K562 (cell line): Measurements from ENCODE around the gene ZNF554. TPM values are rescaled to one million over a fixed set of nuclear protein-coding genes. Genes with fewer than 3 reads are reported as not detected.
A peak's percentile ranks its signal among the peaks of the same experiment; 100 is the strongest.

Experiments used
- ARID4B ChIP-seq: sonication (generic); formaldehyde crosslinking; IDR thresholded peaks from 2 replicates; pipeline ENCODE4 v1.8.0; 2022; ENCODE audit warnings: mild to moderate bottlenecking, missing genetic modification reagents
- CREB1 ChIP-seq, 2 experiments: sonication (generic) in 1 of 2; formaldehyde crosslinking in 1 of 2; IDR thresholded peaks; 2 replicates each; pipeline versions ENCODE4 v1.6.1 to v1.8.0; 2012 to 2022; ENCODE audit warnings: inconsistent platforms in 1 of 2, mild to moderate bottlenecking in 1 of 2, missing genetic modification reagents in 1 of 2, moderate library complexity in 1 of 2
- CREM ChIP-seq: IDR thresholded peaks from 2 replicates; pipeline ENCODE4 v1.6.1; 2014; ENCODE audit warnings: antibody characterized with exemption, low read depth
- HBP1 ChIP-seq: fragments of 450-650 bp; formaldehyde crosslinking; IDR thresholded peaks from 2 replicates; pipeline ENCODE4 v1.4.0; 2022; ENCODE audit warnings: missing genetic modification characterization
- KDM4B ChIP-seq, 2 experiments: fragments of 450-650 bp in 1 of 2; sonication (generic) in 1 of 2; IDR thresholded peaks; 2 replicates each; pipeline ENCODE4 v1.6.1; 2016 to 2017; ENCODE audit warnings: borderline replicate concordance in 2 of 2, antibody characterized with exemption in 1 of 2, low read depth in 1 of 2, mild to moderate bottlenecking in 1 of 2
- MBD2 ChIP-seq: sonication (generic); IDR thresholded peaks from 2 replicates; pipeline ENCODE4 v1.6.1; 2016; ENCODE audit warnings: low read depth, borderline replicate concordance
- MEF2A ChIP-seq: IDR thresholded peaks from 2 replicates; pipeline ENCODE4 v1.6.1; 2011; ENCODE audit warnings: low read depth, mild to moderate bottlenecking, low read length, moderate library complexity; ENCODE audit not compliant: control insufficient read depth
- MEIS2 ChIP-seq: fragments of 450-650 bp; IDR thresholded peaks from 2 replicates; pipeline ENCODE4 v1.6.1; 2014; ENCODE audit warnings: mild to moderate bottlenecking; ENCODE audit not compliant: partially characterized antibody
- MTA1 ChIP-seq: fragments of 450-650 bp; IDR thresholded peaks from 2 replicates; pipeline ENCODE4 v1.6.1; 2017; ENCODE audit warnings: borderline replicate concordance
- PHTF2 ChIP-seq: fragments of 250-450 bp; sonication (Bioruptor Pico); IDR thresholded peaks from 2 replicates; pipeline ENCODE4 v1.5.0; 2021; ENCODE audit warnings: mild to moderate bottlenecking
- RB1 ChIP-seq: fragments of 450-650 bp; IDR thresholded peaks from 2 replicates; pipeline ENCODE4 v1.6.1; 2017; ENCODE audit warnings: low read depth, mild to moderate bottlenecking
- ZBTB17 ChIP-seq: fragments of 450-650 bp; formaldehyde crosslinking; IDR thresholded peaks from 2 replicates; pipeline ENCODE4 v1.4.0; 2020; ENCODE audit warnings: mild to moderate bottlenecking
- ZNF121 ChIP-seq: sonication (generic); formaldehyde crosslinking; conservative IDR thresholded peaks from 2 replicates; pipeline ENCODE4 v1.8.0; 2022; ENCODE audit warnings: missing genetic modification reagents
- ZNF143 ChIP-seq: sonication (generic); formaldehyde crosslinking; IDR thresholded peaks from 2 replicates; pipeline ENCODE4 v1.9.0; 2022; ENCODE audit warnings: mild to moderate bottlenecking, missing genetic modification reagents
- ZNF766 ChIP-seq: fragments of 200-800 bp; sonication (Bioruptor generic); conservative IDR thresholded peaks from 2 replicates; pipeline ENCODE4 v1.6.1; 2016; ENCODE audit warnings: missing genetic modification characterization, missing compliant biosample characterization
- polyA plus RNA-seq, 8 experiments: library from polyadenylated mRNA; depleted of rRNA in 4 of 8; stranded (reverse) in 5 of 8; unstranded in 3 of 8; fragments of >200 nt; fragmentation: Nextera tagmentation in 2 of 8; fragmentation: Illumina TruSeq in 1 of 8; extraction: Ambion mirVana in 2 of 8; extraction: Trizol in 1 of 8; gene quantifications; 2 replicates each; pipeline versions ENCODE4 v1.2.1 to v1.2.3, GENCODE V29; 2011 to 2014; ENCODE audit warnings: inconsistent platforms in 1 of 8, missing spikeins in 1 of 8
- total RNA-seq, 7 experiments: library from RNA; depleted of rRNA in 6 of 7; stranded (reverse); fragments of >200 nt in 6 of 7; fragmentation: Illumina TruSeq in 2 of 7; extraction: Trizol in 2 of 7; gene quantifications; 2 replicates each; pipeline versions ENCODE4 v1.2.1 to v1.2.3, GENCODE V29; 2011 to 2021; ENCODE audit warnings: low replicate concordance in 1 of 7
- TF ChIP-seq, protein P1 (sequence below): conservative IDR thresholded peaks from 2 replicates; pipeline ENCODE4 v1.6.1; 2011; ENCODE audit warnings: low read depth, mild to moderate bottlenecking, low read length; ENCODE audit not compliant: control insufficient read depth
- TF ChIP-seq, protein P2 (sequence below): sonication (generic); formaldehyde crosslinking; IDR thresholded peaks from 2 replicates; pipeline ENCODE4 v1.5.0; 2020; ENCODE audit warnings: missing genetic modification reagents

Gene ZNF554
- total and polyA plus RNA-seq, 9 of the 15 experiments (the other 6 are each of a cell fraction or from before 2014, with no cell fraction given), result 0.07 to 1.8 (median 1.1) TPM

- peak; percentile 41; the same call in 1 of the 2 replicates for TF ChIP-seq ARID4B (CRISPR knock-in tag)
- TF ChIP-seq MEF2A, result no peak
- peak; percentile 73 for TF ChIP-seq ZNF143
- TF ChIP-seq CREM, result peak; percentile 88
- peak; percentile 98 for TF ChIP-seq HBP1
- TF ChIP-seq MBD2, result peak; percentile 25; the same call in 1 of the 2 replicates
- TF ChIP-seq KDM4B (IDR thresholded peaks at IDR 0.05; ENCODE audit: borderline replicate concordance in 2 of 2, low read depth in 1 of 2), result 0 out of 4 replicates have a peak, but pooled peaks of 1 of the 2 experiments have one; percentile 49
- TF ChIP-seq, protein P1, sequence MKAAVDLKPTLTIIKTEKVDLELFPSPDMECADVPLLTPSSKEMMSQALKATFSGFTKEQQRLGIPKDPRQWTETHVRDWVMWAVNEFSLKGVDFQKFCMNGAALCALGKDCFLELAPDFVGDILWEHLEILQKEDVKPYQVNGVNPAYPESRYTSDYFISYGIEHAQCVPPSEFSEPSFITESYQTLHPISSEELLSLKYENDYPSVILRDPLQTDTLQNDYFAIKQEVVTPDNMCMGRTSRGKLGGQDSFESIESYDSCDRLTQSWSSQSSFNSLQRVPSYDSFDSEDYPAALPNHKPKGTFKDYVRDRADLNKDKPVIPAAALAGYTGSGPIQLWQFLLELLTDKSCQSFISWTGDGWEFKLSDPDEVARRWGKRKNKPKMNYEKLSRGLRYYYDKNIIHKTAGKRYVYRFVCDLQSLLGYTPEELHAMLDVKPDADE, result 0 out of 2 replicates have a peak, but pooled peaks have one; percentile 50
- peak; percentile 79; the same call in 1 of the 2 replicates for TF ChIP-seq ZNF766
- TF ChIP-seq, protein P2, sequence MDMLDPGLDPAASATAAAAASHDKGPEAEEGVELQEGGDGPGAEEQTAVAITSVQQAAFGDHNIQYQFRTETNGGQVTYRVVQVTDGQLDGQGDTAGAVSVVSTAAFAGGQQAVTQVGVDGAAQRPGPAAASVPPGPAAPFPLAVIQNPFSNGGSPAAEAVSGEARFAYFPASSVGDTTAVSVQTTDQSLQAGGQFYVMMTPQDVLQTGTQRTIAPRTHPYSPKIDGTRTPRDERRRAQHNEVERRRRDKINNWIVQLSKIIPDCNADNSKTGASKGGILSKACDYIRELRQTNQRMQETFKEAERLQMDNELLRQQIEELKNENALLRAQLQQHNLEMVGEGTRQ (CRISPR knock-in tag), result no peak
- TF ChIP-seq ZNF121, result no peak
- peak; percentile 73 for TF ChIP-seq ZBTB17 (CRISPR knock-in tag)
- TF ChIP-seq MTA1, result no peak
- no peak for TF ChIP-seq PHTF2
- TF ChIP-seq CREB1 (IDR thresholded peaks at IDR 0.05), result peak; percentile 59; the same call in 1 of the 2 replicates
- TF ChIP-seq CREB1 (CRISPR knock-in tag; IDR thresholded peaks at IDR 0.05), result peak; percentile 72; the same call in 1 of the 2 replicates
- TF ChIP-seq RB1, result peak; percentile 91
- TF ChIP-seq MEIS2, result peak; percentile 97
Measured at GRCh38 chr19:2785244-2785997, 34.2 kb upstream of the ZNF554 start, which contains the start of gene THOP1 (continued).
